Measurements from ENCODE around the gene KCNIP4. TPM values are rescaled to one million over a fixed set of nuclear protein-coding genes. Genes with fewer than 3 reads are reported as not detected.

The KCNIP4 gene
- total RNA-seq, 1 donor from 2014 or later, result 0.59 TPM

DNA sequence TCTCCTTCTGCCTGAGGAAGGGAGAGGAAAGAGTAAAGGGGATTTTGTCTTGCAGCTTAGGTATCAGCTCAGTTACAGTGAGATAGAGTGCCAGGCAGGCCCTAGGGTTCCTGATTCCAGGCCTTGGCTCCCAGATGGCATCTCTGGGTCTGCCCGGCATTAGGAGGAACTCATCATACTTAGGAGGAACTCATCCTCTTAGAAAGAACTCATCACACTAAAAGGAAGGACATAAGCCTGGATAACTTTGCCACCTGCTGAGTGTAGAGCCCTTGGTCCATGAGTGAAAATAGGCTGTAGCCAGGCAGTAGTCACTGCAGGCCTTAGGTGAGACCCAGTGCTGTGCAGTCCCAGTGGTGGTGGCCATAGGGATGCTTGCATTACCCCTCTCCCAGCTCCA is 881.2 kb downstream of the KCNIP4 start:
- Histone ChIP-seq H3K4me1 (ENCODE audit: insufficient read depth, low read length) (no peaks in the 10 kb centered on the region), H3K9me3 (ENCODE audit: insufficient read depth, low read depth, low read length) (no peaks in the 10 kb centered on the region), H3K36me3 (ENCODE audit: insufficient read depth, low read length) (no peaks in the 10 kb centered on the region), H4K20me1 (ENCODE audit: insufficient read depth, low read length) (no peaks in the 10 kb centered on the region), H3K9ac (ENCODE audit: low read length) (no peak overlapping the region), H3K27me3 (ENCODE audit: insufficient read depth, low read length) (no peaks in the 10 kb centered on the region), H3K27ac (ENCODE audit: low read depth, low read length) (no peak overlapping the region), H3K4me3 (ENCODE audit: insufficient read depth, low read depth, low read length) (no peak overlapping the region), H2AFZ (ENCODE audit: low read depth, low read length) (no peak overlapping the region), H3K79me2 (ENCODE audit: insufficient read depth, low read length) (no peaks in the 10 kb centered on the region), H3K4me2 (ENCODE audit: low read length) (no peak overlapping the region)
- Mint-ChIP-seq H3K27me3 (ENCODE audit: low read depth, unreplicated experiment) (no peaks in the 10 kb centered on the region), H3K27ac (ENCODE audit: unreplicated experiment) (no peak overlapping the region), H3K4me3 (ENCODE audit: unreplicated experiment) (no peak overlapping the region), H3K9me3 (ENCODE audit: unreplicated experiment) (peaks cover 2% of the 10 kb centered on the region), H3K4me1 (ENCODE audit: low read depth, unreplicated experiment) (no peaks in the 10 kb centered on the region), H3K36me3 (ENCODE audit: low read depth, unreplicated experiment) (no peaks in the 10 kb centered on the region)
- no peak for TF ChIP-seq EZH2 (IDR thresholded peaks at IDR 0.05; ENCODE audit: insufficient read depth, low read length)
- TF ChIP-seq, protein P1, sequence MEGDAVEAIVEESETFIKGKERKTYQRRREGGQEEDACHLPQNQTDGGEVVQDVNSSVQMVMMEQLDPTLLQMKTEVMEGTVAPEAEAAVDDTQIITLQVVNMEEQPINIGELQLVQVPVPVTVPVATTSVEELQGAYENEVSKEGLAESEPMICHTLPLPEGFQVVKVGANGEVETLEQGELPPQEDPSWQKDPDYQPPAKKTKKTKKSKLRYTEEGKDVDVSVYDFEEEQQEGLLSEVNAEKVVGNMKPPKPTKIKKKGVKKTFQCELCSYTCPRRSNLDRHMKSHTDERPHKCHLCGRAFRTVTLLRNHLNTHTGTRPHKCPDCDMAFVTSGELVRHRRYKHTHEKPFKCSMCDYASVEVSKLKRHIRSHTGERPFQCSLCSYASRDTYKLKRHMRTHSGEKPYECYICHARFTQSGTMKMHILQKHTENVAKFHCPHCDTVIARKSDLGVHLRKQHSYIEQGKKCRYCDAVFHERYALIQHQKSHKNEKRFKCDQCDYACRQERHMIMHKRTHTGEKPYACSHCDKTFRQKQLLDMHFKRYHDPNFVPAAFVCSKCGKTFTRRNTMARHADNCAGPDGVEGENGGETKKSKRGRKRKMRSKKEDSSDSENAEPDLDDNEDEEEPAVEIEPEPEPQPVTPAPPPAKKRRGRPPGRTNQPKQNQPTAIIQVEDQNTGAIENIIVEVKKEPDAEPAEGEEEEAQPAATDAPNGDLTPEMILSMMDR (IDR thresholded peaks at IDR 0.05; ENCODE audit: insufficient read depth, low read depth, low read length), result no peak
- DNase-seq (ENCODE audit: low read depth) (no peak), FAIRE-seq (no peak)

DNA sequence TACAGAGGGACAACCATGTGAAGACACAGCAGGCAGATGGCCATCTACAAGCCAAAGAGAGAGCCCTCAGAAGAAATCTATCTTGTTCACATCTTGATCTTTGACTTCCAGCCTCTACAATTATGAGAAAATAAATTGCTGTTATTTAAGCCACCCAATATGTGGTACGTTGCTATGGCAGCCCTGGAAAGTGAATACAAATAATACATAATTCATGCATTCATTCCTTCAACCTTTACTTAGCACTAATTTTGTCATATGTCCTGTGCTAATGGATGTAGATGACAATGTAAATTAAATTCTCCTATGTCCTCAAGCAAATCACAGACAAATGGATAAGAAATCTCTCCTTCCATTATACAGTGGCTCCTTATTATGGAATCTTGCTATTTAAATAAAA is 886.7 kb downstream of the KCNIP4 start:
- no peak overlapping the region for H2AFZ ChIP-seq (ENCODE audit: low read depth, low read length)
- no peak overlapping the region for H3K4me3 Mint-ChIP-seq (ENCODE audit: unreplicated experiment)
- H3K9me3 ChIP-seq (ENCODE audit: insufficient read depth, low read depth, low read length), result no peaks in the 10 kb centered on the region
- no peak overlapping the region for H3K9ac ChIP-seq (ENCODE audit: low read length)
- no peaks in the 10 kb centered on the region for H3K4me1 Mint-ChIP-seq (ENCODE audit: low read depth, unreplicated experiment)
- no peak for FAIRE-seq
- H3K27me3 ChIP-seq (ENCODE audit: insufficient read depth, low read length), result no peaks in the 10 kb centered on the region
- no peaks in the 10 kb centered on the region for H3K36me3 Mint-ChIP-seq (ENCODE audit: low read depth, unreplicated experiment)
- no peak for DNase-seq (ENCODE audit: low read depth)
- H3K36me3 ChIP-seq (ENCODE audit: insufficient read depth, low read length), result no peaks in the 10 kb centered on the region
- H3K27me3 Mint-ChIP-seq (ENCODE audit: low read depth, unreplicated experiment), result no peaks in the 10 kb centered on the region
- TF ChIP-seq EZH2 (IDR thresholded peaks at IDR 0.05; ENCODE audit: insufficient read depth, low read length), result no peak
- TF ChIP-seq, protein P1 (IDR thresholded peaks at IDR 0.05; ENCODE audit: insufficient read depth, low read depth, low read length), result no peak
- H3K4me1 ChIP-seq (ENCODE audit: insufficient read depth, low read length), result no peaks in the 10 kb centered on the region
- H3K79me2 ChIP-seq (ENCODE audit: insufficient read depth, low read length), result no peaks in the 10 kb centered on the region
- H3K9me3 Mint-ChIP-seq (ENCODE audit: unreplicated experiment), result peaks cover 3% of the 10 kb centered on the region
- no peak overlapping the region for H3K27ac Mint-ChIP-seq (ENCODE audit: unreplicated experiment)
- no peak overlapping the region for H3K27ac ChIP-seq (ENCODE audit: low read depth, low read length)
- no peaks in the 10 kb centered on the region for H4K20me1 ChIP-seq (ENCODE audit: insufficient read depth, low read length)
- no peak overlapping the region for H3K4me2 ChIP-seq (ENCODE audit: low read length)
- no peak overlapping the region for H3K4me3 ChIP-seq (ENCODE audit: insufficient read depth, low read depth, low read length)

GRCh38 chr4:21046141-21046540 is 902.4 kb downstream of the KCNIP4 start:
- Histone ChIP-seq H4K20me1 (ENCODE audit: insufficient read depth, low read length) (no peaks in the 10 kb centered on the region), H3K4me2 (ENCODE audit: low read length) (no peak overlapping the region), H3K27ac (ENCODE audit: low read depth, low read length) (no peak overlapping the region), H3K4me3 (ENCODE audit: insufficient read depth, low read depth, low read length) (no peak overlapping the region), H3K79me2 (ENCODE audit: insufficient read depth, low read length) (no peaks in the 10 kb centered on the region), H2AFZ (ENCODE audit: low read depth, low read length) (no peak overlapping the region), H3K4me1 (ENCODE audit: insufficient read depth, low read length) (no peaks in the 10 kb centered on the region), H3K9ac (ENCODE audit: low read length) (no peak overlapping the region), H3K9me3 (ENCODE audit: insufficient read depth, low read depth, low read length) (no peaks in the 10 kb centered on the region), H3K27me3 (ENCODE audit: insufficient read depth, low read length) (no peaks in the 10 kb centered on the region), H3K36me3 (ENCODE audit: insufficient read depth, low read length) (no peaks in the 10 kb centered on the region)
- Mint-ChIP-seq H3K36me3 (ENCODE audit: low read depth, unreplicated experiment) (no peaks in the 10 kb centered on the region), H3K4me1 (ENCODE audit: low read depth, unreplicated experiment) (peaks cover 1% of the 10 kb centered on the region), H3K4me3 (ENCODE audit: unreplicated experiment) (no peak overlapping the region), H3K27ac (ENCODE audit: unreplicated experiment) (no peak overlapping the region), H3K27me3 (ENCODE audit: low read depth, unreplicated experiment) (no peaks in the 10 kb centered on the region), H3K9me3 (ENCODE audit: unreplicated experiment) (no peaks in the 10 kb centered on the region)
- FAIRE-seq (no peak), DNase-seq (ENCODE audit: low read depth) (peak; percentile 3)
- TF ChIP-seq EZH2 (IDR thresholded peaks at IDR 0.05; ENCODE audit: insufficient read depth, low read length), result no peak
- TF ChIP-seq, protein P1 (IDR thresholded peaks at IDR 0.05; ENCODE audit: insufficient read depth, low read depth, low read length), result no peak
